ENCODE results near the gene CD5L.

The CD5L gene

DNA sequence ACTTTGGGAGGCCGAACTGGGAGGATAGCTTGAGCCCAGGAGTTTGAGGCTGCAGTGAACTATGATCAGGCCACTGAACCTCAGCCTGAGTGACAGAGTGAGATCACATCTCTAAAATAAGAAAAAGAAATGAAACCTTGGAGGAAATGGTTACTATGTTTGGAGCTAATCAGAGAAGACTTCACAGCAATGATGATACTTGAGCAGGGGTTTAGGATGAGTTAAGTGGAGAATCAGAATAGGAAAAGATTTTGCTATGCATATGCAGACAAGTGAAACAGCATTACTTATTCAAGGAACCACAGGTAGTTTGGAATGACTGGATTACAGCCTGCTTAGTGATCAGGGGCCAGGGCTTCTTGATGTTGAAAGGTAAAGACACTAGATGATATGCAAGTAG lies 1.3 kb upstream of the CD5L start:
- TF ChIP-seq, protein P1, sequence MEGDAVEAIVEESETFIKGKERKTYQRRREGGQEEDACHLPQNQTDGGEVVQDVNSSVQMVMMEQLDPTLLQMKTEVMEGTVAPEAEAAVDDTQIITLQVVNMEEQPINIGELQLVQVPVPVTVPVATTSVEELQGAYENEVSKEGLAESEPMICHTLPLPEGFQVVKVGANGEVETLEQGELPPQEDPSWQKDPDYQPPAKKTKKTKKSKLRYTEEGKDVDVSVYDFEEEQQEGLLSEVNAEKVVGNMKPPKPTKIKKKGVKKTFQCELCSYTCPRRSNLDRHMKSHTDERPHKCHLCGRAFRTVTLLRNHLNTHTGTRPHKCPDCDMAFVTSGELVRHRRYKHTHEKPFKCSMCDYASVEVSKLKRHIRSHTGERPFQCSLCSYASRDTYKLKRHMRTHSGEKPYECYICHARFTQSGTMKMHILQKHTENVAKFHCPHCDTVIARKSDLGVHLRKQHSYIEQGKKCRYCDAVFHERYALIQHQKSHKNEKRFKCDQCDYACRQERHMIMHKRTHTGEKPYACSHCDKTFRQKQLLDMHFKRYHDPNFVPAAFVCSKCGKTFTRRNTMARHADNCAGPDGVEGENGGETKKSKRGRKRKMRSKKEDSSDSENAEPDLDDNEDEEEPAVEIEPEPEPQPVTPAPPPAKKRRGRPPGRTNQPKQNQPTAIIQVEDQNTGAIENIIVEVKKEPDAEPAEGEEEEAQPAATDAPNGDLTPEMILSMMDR (IDR thresholded peaks at IDR 0.05; ENCODE audit: low read depth, low read length): no peak
- Histone ChIP-seq H3K4me3 (ENCODE audit: low read depth, low read length) (no peak overlapping the region), H3K27me3 (ENCODE audit: insufficient read depth, low read depth, severe bottlenecking) (peaks cover 88% of the 10 kb centered on the region), H3K9me3 (ENCODE audit: severe bottlenecking) (peaks cover 2% of the 10 kb centered on the region), H3K36me3 (no peaks in the 10 kb centered on the region), H3K27ac (no peak overlapping the region)
- no peak for DNase-seq

DNA sequence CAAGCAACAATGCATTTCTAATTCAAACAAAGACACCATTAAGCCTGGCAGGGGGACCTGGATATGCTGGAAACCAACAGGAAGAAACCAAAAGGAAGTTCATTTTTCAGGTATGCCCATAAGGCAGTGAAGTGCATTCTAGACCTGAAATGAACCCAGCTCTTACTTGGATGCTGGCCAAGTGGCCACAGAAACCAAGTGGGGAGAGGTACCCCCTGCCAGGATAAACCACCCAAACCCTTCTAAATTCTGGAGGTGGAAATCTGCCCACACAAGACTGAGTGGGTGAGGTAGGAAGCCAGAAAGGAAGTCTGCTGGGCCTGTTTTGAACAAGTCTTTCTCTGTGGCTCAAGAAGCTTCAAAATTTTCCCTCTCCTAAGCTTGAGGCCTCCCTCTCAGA lies 2.6 kb downstream of the CD5L start:
- no peaks in the 10 kb centered on the region for H3K36me3 ChIP-seq
- no peak overlapping the region for H3K27ac ChIP-seq
- no peak for DNase-seq
- peaks cover 9% of the 10 kb centered on the region for H3K9me3 ChIP-seq (ENCODE audit: severe bottlenecking)
- TF ChIP-seq, protein P1 (IDR thresholded peaks at IDR 0.05; ENCODE audit: low read depth, low read length): no peak
- no peak overlapping the region for H3K4me3 ChIP-seq (ENCODE audit: low read depth, low read length)
- peaks cover 98% of the 10 kb centered on the region for H3K27me3 ChIP-seq (ENCODE audit: insufficient read depth, low read depth, severe bottlenecking)

DNA sequence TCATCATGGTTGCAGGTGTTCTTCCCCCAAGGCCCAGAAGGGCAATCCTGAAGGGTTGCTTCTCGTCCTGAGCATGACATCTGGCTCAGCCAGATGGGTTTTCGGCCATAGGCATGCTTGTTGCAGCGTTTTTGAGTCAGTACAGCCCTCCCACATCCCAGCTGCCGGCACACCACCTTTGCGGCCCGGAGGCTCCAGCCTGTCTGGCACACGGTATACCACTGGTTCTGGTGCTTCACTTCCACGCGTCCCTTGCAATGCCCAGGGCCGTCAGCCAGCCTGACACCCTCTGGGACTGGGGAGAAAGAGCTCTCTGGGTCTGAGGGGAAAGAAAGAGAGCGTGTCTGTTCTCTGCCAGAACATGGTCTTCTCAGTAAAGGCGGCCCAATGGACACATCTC lies 7.2 kb downstream of the CD5L start:
- DNase-seq: no peak
- H3K36me3 ChIP-seq: no peaks in the 10 kb centered on the region
- H3K4me3 ChIP-seq (ENCODE audit: low read depth, low read length): no peak overlapping the region
- H3K27me3 ChIP-seq (ENCODE audit: insufficient read depth, low read depth, severe bottlenecking): peaks cover 100% of the 10 kb centered on the region
- peaks cover 9% of the 10 kb centered on the region for H3K9me3 ChIP-seq (ENCODE audit: severe bottlenecking)
- TF ChIP-seq, protein P1 (IDR thresholded peaks at IDR 0.05; ENCODE audit: low read depth, low read length): no peak
- no peak overlapping the region for H3K27ac ChIP-seq

DNA sequence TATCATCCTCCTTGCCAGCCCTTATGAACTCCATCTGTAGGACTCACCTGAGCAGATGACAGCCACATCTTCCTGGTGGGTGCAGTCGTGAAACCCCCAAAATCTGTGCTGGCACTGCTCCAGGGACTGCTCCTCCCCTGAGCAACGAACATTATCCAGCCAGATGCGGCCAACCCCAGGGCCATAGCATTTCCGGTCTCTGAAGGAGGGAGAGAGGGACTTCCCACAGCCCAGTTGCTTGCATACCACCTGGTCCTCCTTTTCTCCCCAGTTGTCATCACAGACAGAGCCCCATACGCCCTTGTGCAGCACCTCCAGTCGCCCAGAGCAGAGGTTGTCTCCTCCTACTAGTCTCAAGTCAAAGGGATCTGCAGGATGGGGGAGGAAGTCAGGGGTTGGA lies 8.5 kb downstream of the CD5L start:
- DNase-seq: no peak
- peaks cover 9% of the 10 kb centered on the region for H3K9me3 ChIP-seq (ENCODE audit: severe bottlenecking)
- peaks cover 100% of the 10 kb centered on the region for H3K27me3 ChIP-seq (ENCODE audit: insufficient read depth, low read depth, severe bottlenecking)
- H3K27ac ChIP-seq: no peak overlapping the region
- no peak overlapping the region for H3K4me3 ChIP-seq (ENCODE audit: low read depth, low read length)
- TF ChIP-seq, protein P1 (IDR thresholded peaks at IDR 0.05; ENCODE audit: low read depth, low read length): no peak
- no peaks in the 10 kb centered on the region for H3K36me3 ChIP-seq

DNA sequence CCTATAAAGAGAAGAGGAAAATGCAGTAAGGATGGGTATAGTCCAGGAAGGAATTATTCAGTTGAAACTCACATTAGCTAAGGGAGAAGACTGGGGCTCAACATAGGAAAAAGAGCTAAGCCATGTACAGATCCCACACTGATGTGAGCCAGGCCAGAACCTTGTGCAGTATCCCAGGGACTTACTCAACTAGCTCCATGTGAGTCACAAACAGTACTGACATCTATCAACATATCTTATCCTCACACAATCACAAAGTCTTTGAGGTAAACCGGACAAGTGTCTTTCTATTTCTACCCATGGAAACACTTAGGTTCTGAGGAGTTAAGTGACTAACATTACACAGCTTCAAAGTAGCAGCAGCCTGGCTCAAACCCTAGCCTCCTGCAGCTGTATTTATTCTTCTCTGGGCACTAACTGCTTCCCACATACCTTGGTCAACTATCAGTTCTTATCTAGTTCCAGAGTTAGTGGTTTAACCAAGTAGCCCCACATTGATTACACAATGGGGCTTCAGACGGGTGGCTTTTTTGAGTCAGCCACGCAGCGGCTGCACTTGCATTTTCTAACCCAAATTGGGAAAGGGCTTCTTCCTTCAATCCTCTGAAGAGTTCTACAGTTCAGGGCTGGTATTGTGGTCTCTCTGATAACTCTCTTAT lies 9.5 kb downstream of the CD5L start:
- Histone ChIP-seq H3K27me3 (ENCODE audit: insufficient read depth, low read depth, severe bottlenecking) (peaks cover 100% of the 10 kb centered on the region), H3K36me3 (no peaks in the 10 kb centered on the region)
- DNase-seq: no peak

More for the DNA sequence above, 9.5 kb downstream of the CD5L start:
- Histone ChIP-seq H3K27ac (no peak overlapping the region), H3K4me3 (ENCODE audit: low read depth, low read length) (no peak overlapping the region), H3K9me3 (ENCODE audit: severe bottlenecking) (peaks cover 4% of the 10 kb centered on the region)
- TF ChIP-seq, protein P1 (IDR thresholded peaks at IDR 0.05; ENCODE audit: low read depth, low read length): no peak

Measured in WERI-Rb-1 (cell line).